T-helper 2 cell treated with Interferon-gamma antibody and Interleukin-4, amounts not matched to agents 5 μg/mL and 100 μg/mL, for 36 hours (primary cell): ENCODE measurements around the gene LRRC3.

ENCODE experiments used
- DNase-seq: peaks from one replicate; pipeline ENCODE4 v3.0.0; 2021; ENCODE audit warnings: low spot score
- H3K27ac Mint-ChIP-seq: one replicate; pipeline ENCODE4 v1.8.0; 2021; ENCODE audit warnings: mild to moderate bottlenecking, mixed read lengths
- H3K27me3 Mint-ChIP-seq: one replicate; pipeline ENCODE4 v1.8.0; 2021; ENCODE audit warnings: low read depth, mixed read lengths
- H3K36me3 Mint-ChIP-seq: one replicate; pipeline ENCODE4 v1.8.0; 2021; ENCODE audit warnings: low read depth, mixed read lengths
- H3K4me1 Mint-ChIP-seq: one replicate; pipeline ENCODE4 v1.8.0; 2021; ENCODE audit warnings: low read depth, mixed read lengths
- H3K4me3 Mint-ChIP-seq: one replicate; pipeline ENCODE4 v1.8.0; 2022; ENCODE audit warnings: mild to moderate bottlenecking, moderate library complexity, mixed read lengths
- H3K9me3 Mint-ChIP-seq: one replicate; pipeline ENCODE4 v1.8.0; 2021; ENCODE audit warnings: mixed read lengths

LRRC3 gene

GRCh38 chr21:44418876-44419230 lies 36.5 kb upstream of the LRRC3 start:
- Mint-ChIP-seq H3K9me3 (peaks cover 10% of the 10 kb centered on the region), H3K4me1 (no peaks in the 10 kb centered on the region), H3K27ac (no peak overlapping the region), H3K4me3 (no peak overlapping the region), H3K27me3 (no peaks in the 10 kb centered on the region), H3K36me3 (peaks cover 16% of the 10 kb centered on the region)
- no peak for DNase-seq

- H3K4me3 Mint-ChIP-seq, result no peak overlapping the region
- no peaks in the 10 kb centered on the region for H3K4me1 Mint-ChIP-seq
- H3K27ac Mint-ChIP-seq, result no peak overlapping the region
Observed at GRCh38 chr21:44419679-44420078, 35.6 kb upstream of the LRRC3 start.

GRCh38 chr21:44420416-44421205 lies 34.7 kb upstream of the LRRC3 start:
- Mint-ChIP-seq H3K36me3 (peaks cover 7% of the 10 kb centered on the region), H3K27me3 (no peaks in the 10 kb centered on the region), H3K4me1 (no peaks in the 10 kb centered on the region), H3K27ac (no peak overlapping the region), H3K9me3 (peaks cover 10% of the 10 kb centered on the region), H3K4me3 (no peak overlapping the region)
- DNase-seq, result no peak

More at GRCh38 chr21:44419679-44420078, 35.6 kb upstream of the LRRC3 start:
- peaks cover 10% of the 10 kb centered on the region for H3K9me3 Mint-ChIP-seq
- DNase-seq, result no peak
- H3K36me3 Mint-ChIP-seq, result peaks cover 14% of the 10 kb centered on the region
- no peaks in the 10 kb centered on the region for H3K27me3 Mint-ChIP-seq

GRCh38 chr21:44421901-44422840 lies 33.1 kb upstream of the LRRC3 start:
- H3K27ac Mint-ChIP-seq, result no peak overlapping the region
- H3K4me1 Mint-ChIP-seq, result no peaks in the 10 kb centered on the region
- H3K9me3 Mint-ChIP-seq, result peaks cover 10% of the 10 kb centered on the region
- no peaks in the 10 kb centered on the region for H3K27me3 Mint-ChIP-seq
- no peak overlapping the region for H3K4me3 Mint-ChIP-seq
- no peak for DNase-seq
- peaks cover 7% of the 10 kb centered on the region for H3K36me3 Mint-ChIP-seq

- Mint-ChIP-seq H3K36me3 (peaks cover 7% of the 10 kb centered on the region), H3K27ac (no peak overlapping the region), H3K4me3 (no peak overlapping the region)
Observed at GRCh38 chr21:44423312-44423821, 31.9 kb upstream of the LRRC3 start.

GRCh38 chr21:44423941-44424607 lies 31.2 kb upstream of the LRRC3 start:
- Mint-ChIP-seq H3K9me3 (peaks cover 10% of the 10 kb centered on the region), H3K4me1 (no peaks in the 10 kb centered on the region), H3K4me3 (no peak overlapping the region), H3K27ac (no peak overlapping the region), H3K36me3 (peaks cover 9% of the 10 kb centered on the region), H3K27me3 (no peaks in the 10 kb centered on the region)
- DNase-seq, result no peak

More at GRCh38 chr21:44423312-44423821, 31.9 kb upstream of the LRRC3 start:
- Mint-ChIP-seq H3K4me1 (no peaks in the 10 kb centered on the region), H3K27me3 (no peaks in the 10 kb centered on the region), H3K9me3 (peaks cover 10% of the 10 kb centered on the region)
- no peak for DNase-seq

GRCh38 chr21:44424608-44425306 lies 30.6 kb upstream of the LRRC3 start:
- Mint-ChIP-seq H3K9me3 (peaks cover 7% of the 10 kb centered on the region), H3K4me1 (no peaks in the 10 kb centered on the region)

GRCh38 chr21:44425307-44425894 lies 29.9 kb upstream of the LRRC3 start:
- DNase-seq, result no peak
- no peaks in the 10 kb centered on the region for H3K4me1 Mint-ChIP-seq
- H3K27ac Mint-ChIP-seq, result no peak overlapping the region
- peaks cover 8% of the 10 kb centered on the region for H3K9me3 Mint-ChIP-seq
- no peak overlapping the region for H3K4me3 Mint-ChIP-seq
- H3K27me3 Mint-ChIP-seq, result no peaks in the 10 kb centered on the region
- peaks cover 4% of the 10 kb centered on the region for H3K36me3 Mint-ChIP-seq

More at GRCh38 chr21:44424608-44425306, 30.6 kb upstream of the LRRC3 start:
- peaks cover 4% of the 10 kb centered on the region for H3K36me3 Mint-ChIP-seq
- H3K4me3 Mint-ChIP-seq, result no peak overlapping the region
- H3K27me3 Mint-ChIP-seq, result no peaks in the 10 kb centered on the region
- H3K27ac Mint-ChIP-seq, result no peak overlapping the region
- no peak for DNase-seq

- Mint-ChIP-seq H3K4me3 (no peak overlapping the region), H3K27me3 (no peaks in the 10 kb centered on the region), H3K4me1 (no peaks in the 10 kb centered on the region), H3K27ac (no peak overlapping the region), H3K36me3 (peaks cover 4% of the 10 kb centered on the region), H3K9me3 (peaks cover 12% of the 10 kb centered on the region)
- no peak for DNase-seq
Observed at GRCh38 chr21:44425895-44426662, 29.2 kb upstream of the LRRC3 start.

GRCh38 chr21:44426663-44427191 lies 28.6 kb upstream of the LRRC3 start:
- peaks cover 14% of the 10 kb centered on the region for H3K9me3 Mint-ChIP-seq
- no peaks in the 10 kb centered on the region for H3K27me3 Mint-ChIP-seq
- DNase-seq, result no peak
- peaks cover 5% of the 10 kb centered on the region for H3K36me3 Mint-ChIP-seq
- H3K4me3 Mint-ChIP-seq, result no peak overlapping the region
- H3K4me1 Mint-ChIP-seq, result no peaks in the 10 kb centered on the region
- H3K27ac Mint-ChIP-seq, result no peak overlapping the region

GRCh38 chr21:44427241-44428120 lies 27.8 kb upstream of the LRRC3 start:
- no peaks in the 10 kb centered on the region for H3K4me1 Mint-ChIP-seq
- no peak overlapping the region for H3K27ac Mint-ChIP-seq
- H3K36me3 Mint-ChIP-seq, result peaks cover 7% of the 10 kb centered on the region
- H3K4me3 Mint-ChIP-seq, result no peak overlapping the region
- H3K9me3 Mint-ChIP-seq, result peaks cover 17% of the 10 kb centered on the region
- no peaks in the 10 kb centered on the region for H3K27me3 Mint-ChIP-seq
- DNase-seq, result no peak
